ENCODE results near the gene CER1.
"Not testable (repeated sequence)": the region's sequence is repeated elsewhere in the genome, so short reads cannot be mapped to it uniquely, and the experiment has no call there.

The CER1 gene

GRCh38 chr9:14713187-14713767 is 9.3 kb downstream of the CER1 start:
- no peak for DNase-seq

- DNase-seq = no peak
These were observed 11.7 kb downstream of the CER1 start for GRCh38 chr9:14710804-14711203.

- no peak for DNase-seq
These were observed 15.9 kb downstream of the CER1 start for GRCh38 chr9:14706530-14707140.

GRCh38 chr9:14705079-14705478 is 17.5 kb downstream of the CER1 start:
- DNase-seq = no peak

- DNase-seq = no peak
These were observed 18.3 kb downstream of the CER1 start for GRCh38 chr9:14704281-14704680.

GRCh38 chr9:14702200-14702720 is 20.3 kb downstream of the CER1 start:
- DNase-seq = no peak

- peak; percentile 26 for DNase-seq
These were observed 29.2 kb downstream of the CER1 start, which contains the start of gene ZDHHC21 for GRCh38 chr9:14693251-14693861. TSS of gene ZDHHC21 (minus strand) at chr9:14693432. CDS start at chr9:14674340, 19,092 bp downstream.

GRCh38 chr9:14692470-14693250 is 29.9 kb downstream of the CER1 start:
- DNase-seq = peak; percentile 16

GRCh38 chr9:14690948-14691730 is 31.4 kb downstream of the CER1 start:
- no peak for DNase-seq

- DNase-seq = no peak
These were observed 35.4 kb downstream of the CER1 start for GRCh38 chr9:14687042-14687719.

GRCh38 chr9:14686168-14686567 is 36.4 kb downstream of the CER1 start:
- no peak for DNase-seq

- DNase-seq = not testable (repeated sequence)
These were observed 39.9 kb downstream of the CER1 start for GRCh38 chr9:14682616-14683015.

- no peak for DNase-seq
These were observed 43.8 kb downstream of the CER1 start for GRCh38 chr9:14678776-14679175.

GRCh38 chr9:14677872-14678271 is 44.7 kb downstream of the CER1 start:
- DNase-seq = no peak

GRCh38 chr9:14677396-14677795 is 45.1 kb downstream of the CER1 start:
- no peak for DNase-seq

- DNase-seq = no peak
These were observed 47.9 kb downstream of the CER1 start for GRCh38 chr9:14674630-14675029.

- DNase-seq = no peak
These were observed 51.2 kb downstream of the CER1 start for GRCh38 chr9:14671377-14671776.

GRCh38 chr9:14670718-14671117 is 51.8 kb downstream of the CER1 start:
- DNase-seq = no peak

Data from activated CD4-positive, alpha-beta T cell treated with anti-CD3 and anti-CD28 coated beads, Interleukin-2, amount 50 U/mL, for 1 hour (primary cell).